Endothelial cell of umbilical vein (primary cell): ENCODE results near the gene CDIPT. TPM values are rescaled to one million over a fixed set of nuclear protein-coding genes. Genes with fewer than 3 reads are reported as not detected.

ENCODE experiments used
- BruUV-seq: library from RNA; stranded (reverse); fragments of 400-500 nt; replicated peaks from 2 replicates; lab custom pipeline; 2021; lab: Mats Ljungman, UMichigan
- CTCF ChIA-PET: fragments of 300-600, 350-600 bp; sonication (Branson Sonifier 250); formaldehyde crosslinking; loops from one replicate; lab custom pipeline; 2021; ENCODE audit warnings: antibody characterized with exemption, inconsistent platforms; lab: Charles Lee
- POLR2A ChIA-PET: fragments of 300-600, 350-600 bp; sonication (Branson Sonifier 250); formaldehyde crosslinking; loops from one replicate; lab custom pipeline; 2021; ENCODE audit warnings: antibody characterized with exemption, inconsistent platforms; lab: Charles Lee
- DNase-seq: peaks from one replicate; pipeline ENCODE4 v3.0.0-alpha.2; 2011; ENCODE audit warnings: low read depth, low spot score
- FAIRE-seq: peaks from 2 replicates; lab custom pipeline; 2011; peaks lifted over from hg19 to GRCh38; lab: Jason Lieb, UNC
- H2AFZ ChIP-seq: 2 replicates; pipeline ENCODE4 v1.6.0; 2012; ENCODE audit warnings: low read depth, low read length, control low read depth, inconsistent platforms
- H3K27ac ChIP-seq: 2 replicates; pipeline ENCODE4 v1.5.1; 2011; ENCODE audit warnings: low read depth, mild to moderate bottlenecking, control low read depth, low read length, moderate library complexity; ENCODE audit not compliant: insufficient read depth
- H3K27me3 ChIP-seq, 2 experiments: 2 replicates each; pipeline versions ENCODE4 v1.6.0 to v1.6.1; 2011; ENCODE audit warnings: low read length in 2 of 2, mixed read lengths in 1 of 2; ENCODE audit not compliant: control insufficient read depth in 2 of 2, insufficient read depth in 2 of 2
- H3K36me3 ChIP-seq, 2 experiments: 2 replicates in 1 of 2; 3 replicates in 1 of 2; pipeline ENCODE4 v1.5.1; 2011; ENCODE audit warnings: low read length in 2 of 2, mild to moderate bottlenecking in 1 of 2, moderate library complexity in 1 of 2; ENCODE audit not compliant: control insufficient read depth in 2 of 2, insufficient read depth in 2 of 2; ENCODE audit errors: extremely low read depth in 1 of 2
- H3K4me1 ChIP-seq: 3 replicates; pipeline ENCODE4 v1.5.1; 2011; ENCODE audit warnings: mild to moderate bottlenecking, low read length; ENCODE audit not compliant: control insufficient read depth, insufficient read depth; ENCODE audit errors: extremely low read depth
- H3K4me2 ChIP-seq: 2 replicates; pipeline ENCODE4 v1.6.1; 2011; ENCODE audit warnings: low read length, control low read depth, mixed read lengths; ENCODE audit not compliant: insufficient read depth
- H3K4me3 ChIP-seq, 3 experiments: fragments of 200-600 bp in 1 of 3; sonication (generic), shearing (Covaris generic) in 1 of 3; replicated peaks in 1 of 3; 2 replicates each; pipeline ENCODE4 v1.5.1; 2011 to 2016; ENCODE audit warnings: control low read depth in 3 of 3, low read length in 3 of 3, mild to moderate bottlenecking in 2 of 3, inconsistent platforms in 1 of 3, low read depth in 1 of 3, moderate library complexity in 1 of 3; ENCODE audit not compliant: insufficient read depth in 1 of 3
- H3K79me2 ChIP-seq: 2 replicates; pipeline ENCODE4 v1.6.0; 2012; ENCODE audit warnings: low read length, inconsistent platforms; ENCODE audit not compliant: control insufficient read depth, insufficient read depth
- H3K9ac ChIP-seq: replicated peaks from 2 replicates; pipeline ENCODE3; 2011; ENCODE audit warnings: low read length, control low read depth; ENCODE audit not compliant: insufficient read depth; ENCODE audit errors: extremely low read depth
- H3K9me1 ChIP-seq: replicated peaks from 3 replicates; pipeline ENCODE4 v1.6.0; 2011; ENCODE audit warnings: mild to moderate bottlenecking, low read length; ENCODE audit not compliant: control insufficient read depth, insufficient read depth; ENCODE audit errors: extremely low read depth
- H3K9me3 ChIP-seq: replicated peaks from 2 replicates; pipeline ENCODE4 v1.5.1; 2012; ENCODE audit warnings: low read length, inconsistent platforms; ENCODE audit not compliant: control insufficient read depth, insufficient read depth
- H4K20me1 ChIP-seq: replicated peaks from 2 replicates; pipeline ENCODE3; 2011; ENCODE audit warnings: mild to moderate bottlenecking, low read length; ENCODE audit not compliant: control insufficient read depth, insufficient read depth; ENCODE audit errors: extremely low read depth
- CTCF ChIP-seq, 2 donors: IDR thresholded peaks; 1 replicate in 1 of 2; 2 replicates in 1 of 2; pipeline ENCODE4 v1.5.1; 2011; ENCODE audit warnings: low read length in 2 of 2, mild to moderate bottlenecking in 2 of 2, moderate library complexity in 2 of 2, control low read depth in 1 of 2, inconsistent platforms in 1 of 2, low read depth in 1 of 2; ENCODE audit not compliant: insufficient read depth in 1 of 2; ENCODE audit errors: extremely low read depth in 1 of 2
- EZH2 ChIP-seq: IDR thresholded peaks from 2 replicates; pipeline ENCODE4 v1.6.1; 2012; ENCODE audit warnings: borderline replicate concordance, low read depth, mild to moderate bottlenecking, moderate library complexity, low read length, inconsistent platforms; ENCODE audit not compliant: severe bottlenecking
- FOS ChIP-seq: IDR thresholded peaks from 2 replicates; pipeline ENCODE4 v1.6.1; 2011; ENCODE audit warnings: mild to moderate bottlenecking, low read length, moderate library complexity, borderline replicate concordance; ENCODE audit not compliant: insufficient read depth
- GATA2 ChIP-seq: IDR thresholded peaks from 2 replicates; pipeline ENCODE4 v1.7.0; 2011; ENCODE audit warnings: low read depth, mild to moderate bottlenecking, moderate library complexity, mixed read lengths, low read length; ENCODE audit not compliant: insufficient read length, insufficient read depth
- JUN ChIP-seq: IDR thresholded peaks from 2 replicates; pipeline ENCODE4 v1.6.1; 2011; ENCODE audit warnings: borderline replicate concordance, low read depth; ENCODE audit not compliant: insufficient read length, insufficient read depth
- MAX ChIP-seq: IDR thresholded peaks from 2 replicates; pipeline ENCODE4 v1.6.1; 2011; ENCODE audit not compliant: insufficient read depth, insufficient read length
- MYC ChIP-seq: IDR thresholded peaks from one replicate; pipeline ENCODE4 v1.6.1; 2011; ENCODE audit warnings: mild to moderate bottlenecking, low read depth, low read length
- POLR2A ChIP-seq: IDR thresholded peaks from 2 replicates; pipeline ENCODE4 v1.6.1; 2012; ENCODE audit warnings: low read depth, mild to moderate bottlenecking, control low read depth, low read length
- POLR2AphosphoS5 ChIP-seq: IDR thresholded peaks from 2 replicates; pipeline ENCODE4 v1.6.1; 2012; ENCODE audit warnings: low read depth, mild to moderate bottlenecking, control low read depth, low read length, moderate library complexity; ENCODE audit not compliant: insufficient read depth
- dilution Hi-C: fragments of 300-500 bp; cut with MboI; formaldehyde crosslinking; loops from one replicate; pipeline ENCODE4 v1.15.0; 2019; ENCODE audit warnings: low sequenced_read_pairs; ENCODE audit not compliant: extremely low pct_ligation_motif_present
- intact Hi-C: fragments of 100-400 bp; cut with micrococcal nuclease; formaldehyde crosslinking; loops from one replicate; pipeline ENCODE4 v1.10.0; 2022
- polyA plus RNA-seq, 4 experiments: library from polyadenylated mRNA; depleted of rRNA in 3 of 4; stranded (reverse) in 3 of 4; unstranded in 1 of 4; fragments of >200 nt; gene quantifications; 2 replicates each; pipeline versions ENCODE4 v1.2.1 to v1.2.3, GENCODE V29; 2011 to 2012; ENCODE audit warnings: missing spikeins in 1 of 4
- total RNA-seq: library from RNA; stranded (reverse); gene quantifications from 2 replicates; pipeline ENCODE4 v1.2.3, GENCODE V29; 2021

The CDIPT gene
- total and polyA plus RNA-seq, 2 donors (not counting 3 experiments of a cell fraction or from before 2014, with no cell fraction given) = 68.7 to 161 TPM

DNA sequence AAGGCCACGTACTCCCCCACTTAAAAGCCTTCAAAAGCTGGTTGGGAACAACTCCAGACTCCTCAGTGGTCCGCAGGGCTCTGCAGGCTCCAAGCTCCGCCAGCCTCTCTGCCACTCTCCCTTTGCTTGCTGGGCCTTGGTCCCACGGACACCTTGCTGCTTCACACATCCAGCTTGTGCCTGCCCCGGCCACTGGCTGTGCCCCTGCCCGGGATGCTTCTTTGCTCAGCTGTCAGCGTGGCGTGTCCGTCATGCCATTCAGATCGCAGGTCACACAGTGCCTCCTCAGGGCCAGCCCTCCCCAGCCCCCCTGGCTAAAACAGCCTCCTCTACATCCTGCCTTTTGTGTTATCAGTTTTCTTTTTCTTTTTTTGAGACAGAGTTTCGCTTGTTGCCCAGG is 49.1 kb upstream of the CDIPT start:
- Histone ChIP-seq H3K9ac (no peak overlapping the region), H2AFZ (no peak overlapping the region), H3K9me3 (no peaks in the 10 kb centered on the region), H3K27me3 (no peaks in the 10 kb centered on the region), H3K27ac (no peak overlapping the region), H3K36me3 (peaks cover 0 to 5% of the 10 kb centered on the region in 2 experiments), H3K4me3 (no peak overlapping the region), H3K79me2 (no peaks in the 10 kb centered on the region), H3K4me2 (no peak overlapping the region), H4K20me1 (no peaks in the 10 kb centered on the region), H3K9me1 (no peaks in the 10 kb centered on the region), H3K4me1 (peaks cover 4% of the 10 kb centered on the region)
- BruUV-seq = no TSS peak
- POLR2A ChIA-PET = no interaction called here
- TF ChIP-seq MAX (no peak), CTCF (IDR thresholded peaks at IDR 0.05; ENCODE audit: extremely low read depth in 1 of 2, insufficient read depth in 1 of 2, low read depth in 1 of 2, low read length in 2 of 2) (no peak)
- intact Hi-C loops (no loop called here), dilution Hi-C loops (no loop called here)
- FAIRE-seq (no peak), DNase-seq (no peak)
- CTCF ChIA-PET = interaction anchor here (1.7 kb wide), 1 partner anchor 14 kb away, joined by 5 read pairs; the partner anchor contains the start of gene KCTD13

DNA sequence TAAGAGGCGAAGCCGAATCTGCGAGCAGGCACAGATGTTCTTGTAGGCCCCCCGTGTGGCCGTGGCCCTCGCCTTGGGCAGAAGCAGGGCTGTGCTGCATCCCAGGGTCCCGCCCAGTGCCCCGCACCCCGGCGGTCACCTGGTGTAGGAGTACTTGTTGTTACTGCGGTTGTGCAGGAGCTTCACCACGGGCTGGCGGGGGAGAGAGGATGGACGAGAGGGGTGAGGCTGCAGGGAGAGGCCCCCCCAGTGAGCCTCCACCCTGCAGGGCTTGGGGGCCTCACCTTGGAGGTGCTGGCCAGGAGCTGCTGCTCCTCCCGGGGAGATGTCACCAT is 48.6 kb upstream of the CDIPT start:
- TF ChIP-seq CTCF (IDR thresholded peaks at IDR 0.05; ENCODE audit: extremely low read depth in 1 of 2, insufficient read depth in 1 of 2, low read depth in 1 of 2, low read length in 2 of 2) (no peak), POLR2AphosphoS5 (no peak), FOS (no peak), POLR2A (no peak), EZH2 (no peak), MAX (no peak), GATA2 (no peak), JUN (no peak), MYC (no peak)
- ChIA-PET CTCF (interaction anchor here (1.7 kb wide), 1 partner anchor 14 kb away, joined by 5 read pairs; the partner anchor contains the start of gene KCTD13), POLR2A (no interaction called here)
- Histone ChIP-seq H2AFZ (no peak overlapping the region), H3K9me3 (no peaks in the 10 kb centered on the region), H3K9me1 (no peaks in the 10 kb centered on the region), H3K4me2 (no peak overlapping the region), H3K27me3 (no peaks in the 10 kb centered on the region), H3K4me3 (no peak overlapping the region), H3K36me3 (peaks cover 0 to 3% of the 10 kb centered on the region in 2 experiments), H3K27ac (no peak overlapping the region), H3K79me2 (no peaks in the 10 kb centered on the region), H3K4me1 (peaks cover 4% of the 10 kb centered on the region), H4K20me1 (no peaks in the 10 kb centered on the region), H3K9ac (no peak overlapping the region)
- dilution Hi-C loops (no loop called here), intact Hi-C loops (no loop called here)
- FAIRE-seq = no peak
- BruUV-seq = no TSS peak
- no peak for DNase-seq
